CD1c-positive myeloid dendritic cell (primary cell): Measurements from ENCODE around the gene HES7.
A peak's percentile ranks its signal among the peaks of the same experiment; 100 is the strongest.
"Not testable (repeated sequence)": the region's sequence is repeated elsewhere in the genome, so short reads cannot be mapped to it uniquely, and the experiment has no call there.

ENCODE experiments used
- DNase-seq: peaks from one replicate; pipeline ENCODE4 v3.0.0-alpha.2; 2016; ENCODE audit errors: extremely low spot score

The HES7 gene

GRCh38 chr17:8100763-8101162 is 23.1 kb downstream of the HES7 start:
- no peak for DNase-seq

GRCh38 chr17:8100111-8100510 is 23.8 kb downstream of the HES7 start:
- DNase-seq, result no peak

- no peak for DNase-seq
Observed at GRCh38 chr17:8096541-8096940, 27.4 kb downstream of the HES7 start.

- no peak for DNase-seq
Observed at GRCh38 chr17:8095361-8095760, 28.5 kb downstream of the HES7 start.

GRCh38 chr17:8091033-8091687 is 32.7 kb downstream of the HES7 start:
- DNase-seq, result peak; percentile 34

- DNase-seq, result no peak
Observed at GRCh38 chr17:8089728-8090127, 34.2 kb downstream of the HES7 start.

- no peak for DNase-seq
Observed at GRCh38 chr17:8087952-8088230, 36.0 kb downstream of the HES7 start.

- no peak for DNase-seq
Observed at GRCh38 chr17:8087075-8087951, 36.6 kb downstream of the HES7 start, which contains the start of gene ALOX12B. Gene ALOX12B (minus strand): TSS chr17:8087716. CDS start chr17:8087442, 274 bp downstream.

- DNase-seq, result no peak
Observed at GRCh38 chr17:8084250-8084649, 39.7 kb downstream of the HES7 start.

- DNase-seq, result no peak
Observed at GRCh38 chr17:8082292-8082691, 41.6 kb downstream of the HES7 start.

- DNase-seq, result no peak
Observed at GRCh38 chr17:8081876-8082275, 42.0 kb downstream of the HES7 start.

- no peak for DNase-seq
Observed at GRCh38 chr17:8080799-8081219, 43.1 kb downstream of the HES7 start.

GRCh38 chr17:8080208-8080798 is 43.6 kb downstream of the HES7 start:
- DNase-seq, result no peak

- DNase-seq, result peak; percentile 81
Observed at GRCh38 chr17:8079291-8080207, 44.4 kb downstream of the HES7 start.

- not testable (repeated sequence) for DNase-seq
Observed at GRCh38 chr17:8077939-8078338, 46.0 kb downstream of the HES7 start.

- DNase-seq, result no peak
Observed at GRCh38 chr17:8076502-8077266, 47.2 kb downstream of the HES7 start.

- DNase-seq, result no peak
Observed at GRCh38 chr17:8075574-8076342, 48.1 kb downstream of the HES7 start.

- no peak for DNase-seq
Observed at GRCh38 chr17:8075081-8075480, 48.8 kb downstream of the HES7 start.

GRCh38 chr17:8074554-8074953 is 49.4 kb downstream of the HES7 start:
- DNase-seq, result no peak
